HG03442 (cell line): Measurements from ENCODE around the gene KCND3.

Experiments used
- ATAC-seq: cut with Tn5 transposase; IDR thresholded peaks from one replicate; pipeline ENCODE4 v1.9.1; 2021; ENCODE audit warnings: mild to moderate bottlenecking, moderate library complexity; ENCODE audit not compliant: unreplicated experiment

KCND3 gene

DNA sequence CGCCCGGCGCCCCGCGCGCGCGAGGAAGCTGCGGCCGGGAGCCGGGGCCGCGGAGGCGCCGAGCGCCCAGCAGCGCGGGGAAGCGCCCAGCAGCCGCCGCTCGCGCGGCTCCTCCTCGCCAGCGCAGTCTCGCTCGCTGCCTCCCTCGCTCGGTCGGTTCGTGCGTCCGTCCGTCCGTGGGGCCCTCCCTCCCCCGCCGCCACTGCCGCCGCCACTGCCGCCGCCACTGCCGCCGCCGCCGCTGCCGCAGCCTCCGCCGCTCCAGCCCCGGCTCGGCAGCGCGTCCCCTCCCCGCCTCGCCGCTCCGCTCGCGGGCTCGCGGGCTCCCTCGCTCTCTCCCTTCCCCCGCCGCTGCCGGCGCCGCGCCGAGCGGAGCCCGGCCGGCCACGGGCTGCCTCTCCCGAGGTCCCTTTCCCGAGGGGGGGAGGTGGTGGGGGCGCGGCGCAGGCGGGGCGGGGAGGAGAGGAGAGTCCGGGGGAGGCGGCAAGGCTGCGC lies at the start of gene KCND3:
TSS of gene KCND3 (minus strand) at position 138 of the 495 bp plus-strand sequence.
- ATAC-seq: no peak

DNA sequence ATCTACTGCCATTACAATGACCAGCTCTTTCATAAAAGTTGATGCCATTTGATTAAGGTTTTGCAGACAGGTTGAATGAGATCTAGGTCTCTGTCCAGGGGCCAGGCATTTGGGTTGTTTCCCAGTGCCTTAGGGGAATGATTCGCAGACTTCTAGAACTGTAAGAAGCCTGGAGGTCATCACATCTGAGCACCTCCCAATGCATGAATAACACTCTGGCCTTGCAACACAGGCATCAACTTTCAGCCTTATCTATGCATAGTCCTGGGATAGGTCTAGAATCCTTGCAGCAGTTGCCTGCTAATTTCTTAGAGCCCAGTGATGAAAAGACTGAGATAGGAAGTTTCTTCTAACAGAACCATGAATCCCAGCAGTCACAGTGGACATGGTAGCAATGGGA lies 44.8 kb upstream of the KCND3 start:
- no peak for ATAC-seq

DNA sequence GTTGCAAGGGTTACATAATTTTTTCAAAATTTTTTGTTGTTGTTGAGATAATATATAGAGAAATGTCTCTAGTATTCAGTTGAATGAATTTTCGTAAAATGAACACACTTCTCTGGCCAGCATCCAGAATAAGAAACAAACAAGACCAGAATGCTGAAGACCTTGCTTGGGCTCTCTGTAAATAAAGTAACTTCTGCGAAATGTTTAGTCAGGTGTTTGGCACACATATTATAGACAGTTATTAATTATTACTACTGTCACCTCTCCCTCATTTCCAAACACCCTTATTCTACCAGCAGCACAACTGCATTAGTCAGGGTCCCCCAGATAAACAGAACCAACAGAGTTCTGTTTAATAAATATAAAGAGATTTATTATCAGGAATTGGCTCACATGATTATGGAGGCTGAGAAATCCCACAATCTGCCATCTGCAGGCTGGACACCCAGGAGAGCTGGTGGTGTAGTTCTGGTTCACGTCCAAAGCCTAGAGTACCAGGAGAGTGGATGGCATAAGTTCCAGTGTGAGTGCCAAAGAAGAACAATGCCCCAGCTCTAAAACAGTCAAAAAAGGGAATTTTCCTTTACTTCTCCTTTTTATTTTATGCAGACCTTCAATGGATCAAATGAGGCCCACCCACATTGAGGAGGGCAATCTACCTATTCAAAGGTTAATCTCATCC lies 44.1 kb upstream of the KCND3 start:
- no peak for ATAC-seq

DNA sequence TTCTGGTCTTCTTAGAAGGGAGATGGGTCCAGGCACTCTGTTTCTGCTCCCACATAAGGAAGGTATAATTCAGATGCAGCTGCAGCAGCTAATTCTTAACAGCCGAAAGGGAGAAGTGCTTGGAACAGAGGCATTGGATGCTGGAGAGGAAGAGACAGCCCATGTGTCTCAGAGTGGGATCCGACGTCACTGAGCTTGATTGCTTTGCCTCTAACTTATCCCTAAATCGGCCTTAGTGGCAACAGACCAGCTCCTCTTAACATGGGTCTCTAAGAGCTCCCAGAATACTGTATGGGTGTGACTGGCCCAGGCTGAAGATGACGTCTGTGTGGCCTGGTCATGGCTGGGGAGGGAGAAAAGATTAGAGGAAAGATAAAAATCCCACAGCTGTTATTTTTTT lies 40.7 kb upstream of the KCND3 start:
- no peak for ATAC-seq

DNA sequence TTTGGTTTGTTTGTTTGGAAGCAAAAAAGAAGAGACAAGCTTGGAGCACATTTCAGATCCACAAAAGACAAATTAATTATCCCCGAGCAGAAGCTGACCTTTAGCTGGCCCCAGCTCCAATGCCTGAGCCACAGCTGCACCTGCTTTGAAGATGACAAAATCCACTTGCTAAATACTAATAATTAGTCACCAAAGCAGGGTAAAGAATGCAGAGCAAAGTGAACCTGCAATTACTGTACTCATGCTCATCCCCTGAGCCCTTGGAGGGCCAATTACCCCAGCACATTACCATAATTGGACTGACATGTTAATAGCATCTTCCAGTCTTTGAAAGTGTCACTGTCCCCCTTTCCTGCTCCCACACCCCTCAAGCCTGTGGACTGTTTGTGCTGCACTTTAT lies 38.2 kb upstream of the KCND3 start:
- no peak for ATAC-seq

DNA sequence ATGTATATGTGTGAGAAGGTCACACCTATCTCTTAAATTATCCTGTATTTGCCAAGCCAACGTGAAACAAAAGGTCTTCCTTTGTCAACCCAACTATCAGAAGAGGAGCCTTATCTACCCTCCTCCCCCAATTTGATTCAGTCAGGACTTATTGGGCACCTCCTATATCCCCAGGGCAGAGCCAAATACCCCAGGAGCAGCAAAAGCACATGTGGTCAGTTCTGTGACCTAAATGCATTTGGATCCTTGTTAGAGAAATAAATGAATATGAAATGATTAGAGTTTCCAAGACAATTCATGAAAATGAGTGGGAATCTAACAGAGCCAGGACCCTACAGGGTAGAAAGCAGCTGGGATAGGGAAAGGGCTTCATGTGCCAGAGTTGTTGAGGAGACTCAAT lies 37.0 kb upstream of the KCND3 start:
- no peak for ATAC-seq

DNA sequence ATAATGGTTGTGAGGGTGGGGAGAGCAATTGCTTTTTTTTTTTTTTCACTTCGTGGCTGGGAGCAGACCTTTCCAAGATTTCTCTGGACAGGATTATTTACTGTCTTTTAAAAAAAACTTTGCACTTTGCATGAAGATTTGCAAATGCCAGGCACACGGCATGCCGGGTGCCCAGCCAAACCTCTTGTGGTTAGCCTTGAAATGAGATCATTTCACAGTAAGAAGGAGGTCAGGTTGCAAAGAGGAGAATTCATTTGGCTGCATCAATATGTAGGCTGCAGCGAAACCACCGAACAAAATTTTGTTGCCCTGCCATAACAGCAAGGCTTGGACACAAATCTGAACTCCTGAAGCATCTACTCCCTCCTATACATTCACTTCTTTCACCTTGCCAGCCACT lies 36.5 kb upstream of the KCND3 start:
- no peak for ATAC-seq

DNA sequence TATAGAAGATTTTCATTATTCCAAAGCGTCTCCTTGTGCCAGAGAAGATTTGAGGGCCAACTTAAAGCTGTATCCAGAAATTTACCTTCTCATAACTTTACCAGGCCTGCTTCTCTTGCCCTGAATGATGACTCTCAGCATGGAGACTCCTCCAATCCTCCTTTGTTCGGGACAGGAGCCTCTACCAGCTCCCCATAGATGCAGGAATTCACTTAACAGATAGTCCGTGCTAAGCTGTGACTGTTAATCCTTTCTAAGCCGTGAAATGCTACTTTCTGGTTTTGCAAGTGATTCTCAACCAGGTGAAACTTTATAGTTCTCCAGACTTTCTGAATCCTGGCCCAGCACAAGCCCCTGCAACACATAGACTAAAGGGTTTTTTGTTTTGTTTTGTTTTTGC lies 31.8 kb upstream of the KCND3 start:
- ATAC-seq: no peak

DNA sequence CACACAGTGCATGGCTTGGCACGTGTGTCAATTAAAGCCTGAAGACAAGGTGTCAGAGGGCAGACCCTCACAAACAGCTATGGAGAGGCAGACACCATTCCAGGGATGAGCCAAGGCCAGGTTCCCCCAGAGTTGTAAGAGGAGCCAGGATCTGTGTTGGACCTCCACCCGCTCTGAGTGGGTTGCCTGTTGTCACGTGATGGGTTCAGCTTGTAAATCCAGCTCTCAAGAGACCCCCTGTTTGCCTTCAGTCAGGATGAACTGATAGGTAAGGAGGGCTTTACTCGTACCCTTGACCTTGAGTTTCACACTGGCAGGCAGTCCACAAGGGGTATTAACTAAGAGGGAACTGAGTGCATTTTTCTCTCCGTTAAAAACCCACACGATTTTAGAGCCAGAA lies 27.7 kb upstream of the KCND3 start:
- ATAC-seq: no peak

DNA sequence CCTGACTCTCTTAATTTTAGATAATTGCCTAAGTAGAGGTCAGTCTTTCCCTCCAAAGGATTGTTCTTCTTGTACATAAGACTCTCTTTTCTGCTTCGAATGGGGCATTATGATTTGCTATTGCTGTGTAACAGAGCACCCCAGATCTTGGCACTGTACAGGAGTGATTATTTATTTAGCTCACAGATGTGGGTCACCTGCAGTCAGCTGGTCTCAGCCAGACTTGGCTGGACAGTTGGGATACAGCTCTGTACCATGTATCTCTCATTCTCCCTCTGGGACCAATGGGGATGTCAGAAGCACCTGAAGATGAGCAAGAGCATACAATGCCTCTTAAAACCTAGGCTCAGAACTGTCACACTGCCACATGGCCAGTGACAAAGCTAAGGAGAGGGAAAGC lies 23.4 kb upstream of the KCND3 start:
- no peak for ATAC-seq

DNA sequence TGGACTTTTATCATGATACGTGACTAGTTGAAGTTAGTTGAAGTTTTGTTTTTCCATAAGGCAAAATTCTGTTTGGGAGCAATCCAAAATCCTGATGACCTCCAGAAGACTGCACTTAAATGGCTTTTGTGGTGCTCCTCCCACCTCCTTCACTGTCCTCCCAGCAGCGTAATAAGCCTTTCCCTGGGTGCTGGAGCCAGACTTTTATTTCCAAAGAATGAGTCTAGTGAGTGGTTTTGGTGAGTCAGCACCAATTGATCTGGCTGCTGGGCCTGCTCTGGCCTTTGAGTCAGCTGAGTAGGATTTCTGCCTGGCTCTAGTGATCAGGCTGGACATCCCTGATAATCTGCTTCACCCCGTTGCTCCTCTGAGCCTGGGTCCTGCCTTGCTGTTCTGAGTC lies 21.7 kb upstream of the KCND3 start:
- ATAC-seq: no peak

DNA sequence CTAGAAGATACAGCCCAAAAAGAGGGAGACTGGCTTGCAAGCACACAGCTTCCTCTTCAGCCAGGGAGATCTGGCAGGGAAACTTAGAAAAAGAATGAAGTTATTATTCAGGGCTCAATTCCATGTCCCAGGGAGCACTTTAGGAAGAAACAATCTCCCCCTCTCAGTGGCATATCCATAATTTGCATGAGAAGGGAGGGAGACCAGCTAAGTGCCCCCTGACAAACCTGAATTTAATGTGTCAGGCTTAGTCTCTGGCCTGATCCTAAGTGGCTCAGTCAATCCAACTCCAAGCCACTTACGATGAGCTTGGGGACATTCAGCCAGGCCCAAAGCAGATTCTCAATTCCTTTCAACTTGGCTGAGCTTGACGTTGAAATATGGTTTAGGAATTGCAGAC lies 17.7 kb upstream of the KCND3 start:
- ATAC-seq: no peak

DNA sequence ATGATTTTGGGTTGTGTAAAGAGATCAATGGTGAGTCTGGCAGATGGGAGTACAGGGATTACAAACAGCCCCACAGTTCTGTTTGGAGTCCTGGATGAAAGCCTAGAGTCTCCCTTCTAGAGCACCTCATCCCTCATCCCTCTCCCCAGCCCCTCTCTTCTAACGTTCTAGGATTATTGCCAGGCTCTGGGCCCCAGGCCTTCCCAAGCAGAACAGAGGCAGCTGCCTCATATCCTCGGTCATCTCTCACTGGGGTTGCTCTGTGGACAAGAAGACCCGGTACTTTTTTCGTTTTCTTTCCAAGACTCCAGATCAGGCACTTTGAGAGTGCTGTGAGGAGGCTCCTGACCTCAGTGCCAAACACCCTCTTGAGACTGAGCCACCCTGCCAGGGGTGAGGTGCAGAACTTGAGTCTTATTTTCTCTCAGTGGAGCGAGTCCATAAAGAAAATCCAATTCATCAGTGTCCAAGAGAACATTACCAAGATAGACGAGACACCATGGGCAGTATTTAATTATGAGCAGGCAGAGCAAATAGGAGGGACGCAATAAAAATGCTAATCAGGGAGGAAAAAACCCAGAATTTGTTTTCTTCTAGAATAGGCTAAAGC lies 17.1 kb upstream of the KCND3 start:
- ATAC-seq: no peak

DNA sequence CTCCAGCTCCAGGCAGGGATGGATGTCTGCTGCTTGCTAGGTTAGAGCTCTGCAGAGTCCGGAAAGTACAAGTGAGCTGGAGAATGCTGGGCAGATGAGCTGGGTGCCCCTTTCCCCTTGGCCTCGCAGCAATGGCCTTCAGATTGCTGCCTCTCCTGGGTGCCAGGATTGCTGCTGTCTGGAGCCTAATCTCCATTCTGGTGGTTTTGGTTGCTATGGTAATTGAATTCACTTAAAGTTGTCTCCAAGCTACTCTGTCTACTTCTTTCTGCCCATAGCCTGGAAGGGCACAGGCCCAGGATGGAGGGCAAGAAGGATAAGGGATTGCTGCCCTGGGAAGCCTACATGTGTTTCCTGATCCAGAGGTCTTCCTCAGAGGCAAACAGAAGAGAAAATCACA lies 14.6 kb upstream of the KCND3 start:
- ATAC-seq: no peak

DNA sequence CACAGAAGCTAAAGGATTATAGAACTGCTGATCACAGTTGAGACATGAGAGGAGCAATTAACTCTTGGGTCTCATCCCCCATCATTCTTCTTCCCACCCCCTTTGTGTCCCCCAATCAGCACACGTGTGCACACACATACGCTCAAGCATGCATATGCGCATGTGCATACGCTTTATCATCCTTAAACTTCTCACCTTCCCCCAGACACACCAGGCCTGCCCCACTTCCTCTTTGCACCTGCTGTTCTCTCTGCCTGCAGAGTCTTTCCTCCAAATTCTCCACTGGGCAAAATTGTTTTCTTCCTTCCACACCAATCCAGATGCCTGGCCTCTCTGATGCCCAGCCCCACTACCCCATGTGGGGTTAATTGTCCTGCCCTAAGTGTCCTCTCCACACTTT lies 13.0 kb upstream of the KCND3 start:
- no peak for ATAC-seq

DNA sequence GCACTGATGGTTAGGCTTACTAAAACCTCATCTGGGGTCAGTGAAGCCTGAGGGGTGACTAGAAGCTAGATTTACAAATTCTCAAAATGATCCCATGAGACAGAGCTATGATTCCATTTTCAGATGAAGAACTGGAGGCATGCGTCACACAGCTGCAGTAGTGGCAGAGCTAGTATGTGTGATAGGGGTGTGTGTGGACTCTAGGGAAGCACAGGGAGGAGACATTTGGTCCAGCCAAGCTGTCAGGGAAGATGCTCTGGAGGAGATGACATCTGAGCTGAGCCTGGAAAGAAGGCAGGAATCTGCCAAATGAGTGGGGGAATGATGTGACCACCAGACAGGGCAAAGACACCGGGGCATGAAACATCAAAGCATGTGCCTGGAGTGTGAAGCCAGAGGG lies 12.0 kb upstream of the KCND3 start:
- ATAC-seq: no peak

DNA sequence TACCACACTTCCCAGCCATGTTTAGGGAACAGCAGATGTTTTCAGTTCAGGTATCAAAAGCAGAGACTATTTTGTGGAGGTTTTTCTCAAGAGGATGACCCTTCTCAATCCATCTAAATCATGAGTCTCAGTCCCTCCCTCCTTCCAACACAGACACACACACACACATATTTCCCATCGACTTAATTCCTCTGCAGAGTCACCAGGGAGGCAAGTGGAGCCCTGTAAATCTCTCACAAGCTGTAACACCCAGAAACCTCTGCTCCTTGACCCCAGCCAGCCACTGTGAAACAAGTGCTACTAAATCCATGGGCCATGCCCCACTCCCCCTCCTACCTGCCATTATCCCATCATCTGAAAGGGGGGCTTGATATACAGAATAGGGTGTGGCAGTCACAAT lies 10.6 kb upstream of the KCND3 start:
- no peak for ATAC-seq

DNA sequence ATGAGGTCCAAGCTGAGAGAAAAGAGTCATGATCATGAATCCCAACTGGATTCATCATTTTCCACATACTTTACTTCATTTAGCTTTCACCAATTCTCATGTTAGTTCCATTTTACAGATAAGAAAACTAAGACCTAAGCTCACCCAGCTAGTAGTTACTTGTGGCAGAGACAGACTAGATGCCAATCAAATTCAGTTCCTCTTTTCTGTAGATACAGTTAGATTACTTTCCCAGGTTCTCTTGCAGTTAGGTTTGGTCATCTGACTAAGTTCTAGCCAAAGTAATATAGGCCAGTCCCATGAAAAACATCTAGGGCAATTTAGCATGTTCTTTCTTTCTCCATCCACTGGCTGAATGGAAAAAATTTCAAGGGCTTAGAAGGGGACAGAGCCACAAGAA lies 8.9 kb upstream of the KCND3 start:
- ATAC-seq: no peak

DNA sequence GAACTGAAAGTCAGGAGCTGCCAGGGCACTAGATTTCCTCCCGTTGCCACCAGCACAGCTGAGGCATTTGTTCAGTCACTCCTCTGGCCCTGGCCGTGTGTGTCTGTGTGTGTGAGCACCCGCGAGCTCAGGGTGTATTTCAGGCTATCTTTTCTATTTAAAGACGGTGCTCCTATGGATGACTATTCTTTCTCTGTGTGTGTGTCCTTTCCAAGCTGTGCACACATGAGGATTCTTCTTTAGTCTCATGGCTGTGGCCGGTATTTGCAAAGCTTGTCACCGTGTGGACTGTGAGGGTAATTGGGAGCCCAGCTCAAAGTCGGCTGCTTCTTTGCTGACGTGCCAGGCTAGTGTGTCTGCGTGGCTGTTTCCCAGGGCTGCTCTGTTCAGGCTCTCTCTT lies 3.0 kb upstream of the KCND3 start:
- no peak for ATAC-seq

DNA sequence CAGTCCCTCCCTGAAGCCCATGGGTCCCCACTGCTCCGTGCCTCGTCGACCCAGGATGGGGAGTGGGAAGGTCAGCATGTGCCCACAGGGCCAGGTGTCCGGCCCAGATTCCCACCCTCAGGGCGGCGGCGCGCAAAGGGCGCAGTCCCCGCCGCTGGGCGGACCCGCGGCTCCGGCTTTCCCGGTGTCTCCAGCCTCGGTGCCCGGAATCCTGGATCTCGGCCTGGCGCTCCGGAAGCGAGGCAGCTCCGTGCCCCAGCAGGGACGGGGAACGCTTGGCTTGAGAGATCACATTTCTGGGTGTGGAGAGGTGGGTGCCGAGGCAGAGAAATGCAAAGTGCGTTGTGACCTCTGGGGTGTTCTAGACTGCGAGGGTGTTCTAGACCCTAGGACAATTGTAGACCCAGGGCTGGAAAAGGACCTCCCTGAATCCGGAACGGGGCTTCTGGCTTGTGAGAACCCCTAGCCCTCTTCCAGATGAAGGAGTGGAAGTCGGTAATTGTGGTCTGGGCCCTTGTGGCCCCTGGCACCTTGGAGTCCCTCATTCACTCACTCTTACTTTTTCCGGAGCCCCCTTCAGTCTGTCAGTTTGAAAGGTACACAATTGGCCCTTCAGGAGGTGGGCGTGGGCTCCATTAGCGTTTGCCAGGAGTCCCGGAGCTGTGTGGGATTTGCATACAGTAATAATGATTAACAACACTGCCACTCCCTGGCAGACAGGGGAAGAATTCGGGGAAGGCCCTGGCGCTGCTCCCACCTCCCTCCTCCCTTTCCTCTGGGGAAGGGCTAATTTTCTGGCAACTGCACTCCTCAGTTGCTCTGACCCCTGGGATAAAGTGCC lies 1.6 kb upstream of the KCND3 start:
- no peak for ATAC-seq

DNA sequence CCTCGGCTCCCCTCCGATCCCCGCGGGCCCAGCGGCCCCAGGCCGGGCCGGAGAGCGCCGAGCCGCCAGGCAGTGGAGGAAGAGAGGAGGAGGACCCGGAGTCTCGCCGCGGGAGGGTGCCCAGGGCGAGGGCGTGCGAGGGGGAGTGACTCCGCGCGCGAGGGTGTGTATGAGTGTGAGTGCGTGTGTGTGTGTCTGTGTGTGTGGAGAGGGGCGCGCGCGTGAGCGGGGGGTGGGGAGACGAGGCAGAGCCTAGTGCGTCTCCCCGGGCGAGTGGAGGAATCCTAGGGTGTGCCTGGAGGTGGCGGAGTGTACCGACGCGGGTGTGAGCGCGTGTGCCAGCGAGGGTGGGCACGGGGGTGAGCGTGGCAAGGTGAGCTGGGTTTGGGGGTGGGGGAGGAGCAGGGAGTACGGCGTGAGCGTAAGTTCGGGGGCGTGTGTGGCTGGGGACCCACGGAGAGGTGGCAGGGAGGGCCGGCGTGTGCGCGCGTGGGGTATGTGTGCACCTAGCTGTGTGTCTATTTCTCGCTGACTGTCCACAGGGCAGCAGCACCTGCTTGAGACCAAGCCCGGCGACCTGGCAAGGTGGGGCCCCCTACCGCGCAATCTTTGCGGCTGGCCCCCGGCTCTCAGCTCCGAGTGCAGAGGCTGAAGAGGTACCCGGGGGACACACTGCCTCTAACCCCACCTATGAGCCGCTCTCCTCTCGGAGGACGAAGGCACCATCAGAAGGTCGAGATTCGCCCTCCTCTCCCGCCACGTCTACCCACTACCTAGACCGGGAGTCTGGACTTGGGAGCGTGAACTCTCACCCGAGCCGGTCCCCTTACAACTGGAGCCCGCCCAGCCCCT lies 784 bp upstream of the KCND3 start:
- no peak for ATAC-seq
